Measurements from ENCODE around the gene LTBP1. TPM values are rescaled to one million over a fixed set of nuclear protein-coding genes. Genes with fewer than 3 reads are reported as not detected.

LTBP1 gene
- total and polyA plus RNA-seq, 4 donors = 5.8 to 57.6 (median 10.2) TPM

DNA sequence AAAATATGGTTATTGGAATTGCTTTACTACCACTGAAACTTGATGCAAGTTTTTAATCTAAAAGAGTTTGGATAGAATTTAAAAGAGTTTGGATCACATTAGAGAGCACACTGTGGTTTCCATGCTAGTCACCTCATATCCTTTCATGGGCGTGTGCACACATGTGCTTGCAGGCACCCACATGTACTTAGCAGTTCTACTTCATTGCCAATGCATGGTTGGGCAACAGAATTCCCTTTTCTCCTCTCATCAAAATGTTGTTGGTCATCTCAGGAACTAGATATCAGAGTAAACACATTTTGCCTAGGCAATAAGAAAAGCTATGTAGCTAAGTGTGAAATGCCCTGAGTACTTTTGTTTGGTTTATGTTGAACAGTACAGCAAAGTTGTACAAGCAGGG is 275.6 kb downstream of the LTBP1 start:
- no peak overlapping the region for H3K9ac ChIP-seq (ENCODE audit: low read depth in 1 of 2, low read length in 2 of 2)
- 97% methylated on average over 1 of the region's 1 CpG for WGBS
- H3K36me3 ChIP-seq (ENCODE audit: control insufficient read depth in 4 of 4, insufficient read depth in 3 of 4, low read depth in 1 of 4, low read length in 3 of 4) = peaks cover 0 to 7% (median 0%) of the 10 kb centered on the region in 4 donors
- peaks cover 0 to 3% (median 0%) of the 10 kb centered on the region in 4 donors for H3K4me1 ChIP-seq (ENCODE audit: control insufficient read depth in 4 of 4, insufficient read depth in 4 of 4, low read length in 3 of 4)
- H3K27me3 ChIP-seq (ENCODE audit: control insufficient read depth in 4 of 4, insufficient read depth in 4 of 4, low read length in 3 of 4) = no peaks in the 10 kb centered on the region
- no peaks in the 10 kb centered on the region for H3K9me3 ChIP-seq (ENCODE audit: control insufficient read depth in 4 of 4, low read length in 3 of 4)
- DNase-seq (ENCODE audit: low spot score) = no peak
- H3K27ac ChIP-seq (ENCODE audit: low read depth in 1 of 2, low read length in 2 of 2) = no peak overlapping the region
- TF ChIP-seq SP1 (IDR thresholded peaks at IDR 0.05) (no peak), YY1 (IDR thresholded peaks at IDR 0.05) (no peak)
- TF ChIP-seq, protein P1, sequence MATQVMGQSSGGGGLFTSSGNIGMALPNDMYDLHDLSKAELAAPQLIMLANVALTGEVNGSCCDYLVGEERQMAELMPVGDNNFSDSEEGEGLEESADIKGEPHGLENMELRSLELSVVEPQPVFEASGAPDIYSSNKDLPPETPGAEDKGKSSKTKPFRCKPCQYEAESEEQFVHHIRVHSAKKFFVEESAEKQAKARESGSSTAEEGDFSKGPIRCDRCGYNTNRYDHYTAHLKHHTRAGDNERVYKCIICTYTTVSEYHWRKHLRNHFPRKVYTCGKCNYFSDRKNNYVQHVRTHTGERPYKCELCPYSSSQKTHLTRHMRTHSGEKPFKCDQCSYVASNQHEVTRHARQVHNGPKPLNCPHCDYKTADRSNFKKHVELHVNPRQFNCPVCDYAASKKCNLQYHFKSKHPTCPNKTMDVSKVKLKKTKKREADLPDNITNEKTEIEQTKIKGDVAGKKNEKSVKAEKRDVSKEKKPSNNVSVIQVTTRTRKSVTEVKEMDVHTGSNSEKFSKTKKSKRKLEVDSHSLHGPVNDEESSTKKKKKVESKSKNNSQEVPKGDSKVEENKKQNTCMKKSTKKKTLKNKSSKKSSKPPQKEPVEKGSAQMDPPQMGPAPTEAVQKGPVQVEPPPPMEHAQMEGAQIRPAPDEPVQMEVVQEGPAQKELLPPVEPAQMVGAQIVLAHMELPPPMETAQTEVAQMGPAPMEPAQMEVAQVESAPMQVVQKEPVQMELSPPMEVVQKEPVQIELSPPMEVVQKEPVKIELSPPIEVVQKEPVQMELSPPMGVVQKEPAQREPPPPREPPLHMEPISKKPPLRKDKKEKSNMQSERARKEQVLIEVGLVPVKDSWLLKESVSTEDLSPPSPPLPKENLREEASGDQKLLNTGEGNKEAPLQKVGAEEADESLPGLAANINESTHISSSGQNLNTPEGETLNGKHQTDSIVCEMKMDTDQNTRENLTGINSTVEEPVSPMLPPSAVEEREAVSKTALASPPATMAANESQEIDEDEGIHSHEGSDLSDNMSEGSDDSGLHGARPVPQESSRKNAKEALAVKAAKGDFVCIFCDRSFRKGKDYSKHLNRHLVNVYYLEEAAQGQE (IDR thresholded peaks at IDR 0.05) = no peak
- no peak overlapping the region for H3K4me3 ChIP-seq (ENCODE audit: low read depth in 1 of 3, low read length in 3 of 3)

DNA sequence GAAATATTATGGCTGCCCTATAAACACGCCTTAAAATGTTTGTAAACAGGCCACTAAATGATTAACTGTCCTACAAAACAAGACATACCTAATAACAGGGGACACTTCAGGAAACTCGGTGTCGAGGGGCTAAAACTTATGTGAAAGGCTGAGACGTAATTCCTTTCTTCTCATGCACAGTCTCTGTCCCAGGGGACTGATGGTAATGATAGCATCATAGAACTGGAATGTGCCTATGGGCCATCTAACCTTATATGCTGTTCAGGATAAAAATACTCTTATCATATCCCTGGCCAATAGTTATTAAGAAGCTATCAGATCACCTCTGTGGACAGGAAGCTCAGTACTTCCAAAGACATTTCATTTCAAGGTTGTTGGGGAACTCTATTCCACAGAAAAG is 277.1 kb downstream of the LTBP1 start:
- H3K4me1 ChIP-seq (ENCODE audit: control insufficient read depth in 4 of 4, insufficient read depth in 4 of 4, low read length in 3 of 4) = peaks cover 0 to 2% (median 0%) of the 10 kb centered on the region in 4 donors
- no peak for TF ChIP-seq HNF4A (conservative IDR thresholded peaks at IDR 0.05)
- TF ChIP-seq YY1 (IDR thresholded peaks at IDR 0.05) = no peak
- TF ChIP-seq, protein P1 (IDR thresholded peaks at IDR 0.05) = no peak
- TF ChIP-seq RXRA (IDR thresholded peaks at IDR 0.05) = no peak
- WGBS = 95% methylated on average over 4 of the region's 4 CpGs
- H3K36me3 ChIP-seq (ENCODE audit: control insufficient read depth in 4 of 4, insufficient read depth in 3 of 4, low read depth in 1 of 4, low read length in 3 of 4) = peaks cover 0 to 7% (median 0%) of the 10 kb centered on the region in 4 donors
- H3K27me3 ChIP-seq (ENCODE audit: control insufficient read depth in 4 of 4, insufficient read depth in 4 of 4, low read length in 3 of 4) = no peaks in the 10 kb centered on the region
- no peak overlapping the region for H3K4me3 ChIP-seq (ENCODE audit: low read depth in 1 of 3, low read length in 3 of 3)
- H3K9me3 ChIP-seq (ENCODE audit: control insufficient read depth in 4 of 4, low read length in 3 of 4) = no peaks in the 10 kb centered on the region
- no peak overlapping the region for H3K27ac ChIP-seq (ENCODE audit: low read depth in 1 of 2, low read length in 2 of 2)
- no peak overlapping the region for H3K9ac ChIP-seq (ENCODE audit: low read depth in 1 of 2, low read length in 2 of 2)
- DNase-seq (ENCODE audit: low spot score) = no peak

DNA sequence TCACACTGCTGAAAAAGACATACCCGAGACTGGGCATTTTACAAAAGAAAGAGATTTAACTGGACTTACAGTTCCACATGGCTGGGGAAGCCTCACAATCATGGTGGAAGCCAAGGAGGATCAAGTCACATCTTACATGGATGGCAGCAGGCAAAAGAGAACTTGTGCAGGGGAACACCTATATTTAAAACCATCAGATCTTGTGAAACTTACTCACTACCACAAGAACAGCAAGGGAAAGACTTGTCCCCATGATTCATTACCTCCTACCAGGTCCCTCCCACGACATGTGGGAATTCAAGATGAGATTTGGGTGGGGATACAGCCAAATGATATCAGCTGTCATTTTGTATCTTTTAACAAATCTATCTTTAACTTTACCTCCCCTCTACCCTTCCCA is 278.6 kb downstream of the LTBP1 start:
- H3K9me3 ChIP-seq (ENCODE audit: control insufficient read depth in 4 of 4, low read length in 3 of 4) = no peaks in the 10 kb centered on the region
- no peak overlapping the region for H3K9ac ChIP-seq (ENCODE audit: low read depth in 1 of 2, low read length in 2 of 2)
- no peak overlapping the region for H3K4me3 ChIP-seq (ENCODE audit: low read depth in 1 of 3, low read length in 3 of 3)
- no peak overlapping the region for H3K27ac ChIP-seq (ENCODE audit: low read depth in 1 of 2, low read length in 2 of 2)
- H3K36me3 ChIP-seq (ENCODE audit: control insufficient read depth in 4 of 4, insufficient read depth in 3 of 4, low read depth in 1 of 4, low read length in 3 of 4) = peaks cover 0 to 7% (median 0%) of the 10 kb centered on the region in 4 donors
- no peaks in the 10 kb centered on the region for H3K27me3 ChIP-seq (ENCODE audit: control insufficient read depth in 4 of 4, insufficient read depth in 4 of 4, low read length in 3 of 4)
- DNase-seq (ENCODE audit: low spot score) = no peak
- 95% methylated on average over 2 of the region's 2 CpGs for WGBS
- peaks cover 0 to 2% (median 0%) of the 10 kb centered on the region in 4 donors for H3K4me1 ChIP-seq (ENCODE audit: control insufficient read depth in 4 of 4, insufficient read depth in 4 of 4, low read length in 3 of 4)
- TF ChIP-seq GABPA (IDR thresholded peaks at IDR 0.05 in 1 of 2, conservative IDR thresholded peaks at IDR 0.05 in 1 of 2) = no peak
- TF ChIP-seq, protein P2, sequence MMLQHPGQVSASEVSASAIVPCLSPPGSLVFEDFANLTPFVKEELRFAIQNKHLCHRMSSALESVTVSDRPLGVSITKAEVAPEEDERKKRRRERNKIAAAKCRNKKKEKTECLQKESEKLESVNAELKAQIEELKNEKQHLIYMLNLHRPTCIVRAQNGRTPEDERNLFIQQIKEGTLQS (IDR thresholded peaks at IDR 0.05) = no peak
- no peak for TF ChIP-seq RAD21 (IDR thresholded peaks at IDR 0.05)
- TF ChIP-seq, protein P3, sequence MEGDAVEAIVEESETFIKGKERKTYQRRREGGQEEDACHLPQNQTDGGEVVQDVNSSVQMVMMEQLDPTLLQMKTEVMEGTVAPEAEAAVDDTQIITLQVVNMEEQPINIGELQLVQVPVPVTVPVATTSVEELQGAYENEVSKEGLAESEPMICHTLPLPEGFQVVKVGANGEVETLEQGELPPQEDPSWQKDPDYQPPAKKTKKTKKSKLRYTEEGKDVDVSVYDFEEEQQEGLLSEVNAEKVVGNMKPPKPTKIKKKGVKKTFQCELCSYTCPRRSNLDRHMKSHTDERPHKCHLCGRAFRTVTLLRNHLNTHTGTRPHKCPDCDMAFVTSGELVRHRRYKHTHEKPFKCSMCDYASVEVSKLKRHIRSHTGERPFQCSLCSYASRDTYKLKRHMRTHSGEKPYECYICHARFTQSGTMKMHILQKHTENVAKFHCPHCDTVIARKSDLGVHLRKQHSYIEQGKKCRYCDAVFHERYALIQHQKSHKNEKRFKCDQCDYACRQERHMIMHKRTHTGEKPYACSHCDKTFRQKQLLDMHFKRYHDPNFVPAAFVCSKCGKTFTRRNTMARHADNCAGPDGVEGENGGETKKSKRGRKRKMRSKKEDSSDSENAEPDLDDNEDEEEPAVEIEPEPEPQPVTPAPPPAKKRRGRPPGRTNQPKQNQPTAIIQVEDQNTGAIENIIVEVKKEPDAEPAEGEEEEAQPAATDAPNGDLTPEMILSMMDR (IDR thresholded peaks at IDR 0.05; ENCODE audit: low read depth, low read length, missing input control) = no peak
- no peak for TF ChIP-seq FOXA2 (IDR thresholded peaks at IDR 0.05)
- no peak for TF ChIP-seq FOXA1 (IDR thresholded peaks at IDR 0.05)
- no peak for TF ChIP-seq JUND (IDR thresholded peaks at IDR 0.05)
- TF ChIP-seq, protein P4, sequence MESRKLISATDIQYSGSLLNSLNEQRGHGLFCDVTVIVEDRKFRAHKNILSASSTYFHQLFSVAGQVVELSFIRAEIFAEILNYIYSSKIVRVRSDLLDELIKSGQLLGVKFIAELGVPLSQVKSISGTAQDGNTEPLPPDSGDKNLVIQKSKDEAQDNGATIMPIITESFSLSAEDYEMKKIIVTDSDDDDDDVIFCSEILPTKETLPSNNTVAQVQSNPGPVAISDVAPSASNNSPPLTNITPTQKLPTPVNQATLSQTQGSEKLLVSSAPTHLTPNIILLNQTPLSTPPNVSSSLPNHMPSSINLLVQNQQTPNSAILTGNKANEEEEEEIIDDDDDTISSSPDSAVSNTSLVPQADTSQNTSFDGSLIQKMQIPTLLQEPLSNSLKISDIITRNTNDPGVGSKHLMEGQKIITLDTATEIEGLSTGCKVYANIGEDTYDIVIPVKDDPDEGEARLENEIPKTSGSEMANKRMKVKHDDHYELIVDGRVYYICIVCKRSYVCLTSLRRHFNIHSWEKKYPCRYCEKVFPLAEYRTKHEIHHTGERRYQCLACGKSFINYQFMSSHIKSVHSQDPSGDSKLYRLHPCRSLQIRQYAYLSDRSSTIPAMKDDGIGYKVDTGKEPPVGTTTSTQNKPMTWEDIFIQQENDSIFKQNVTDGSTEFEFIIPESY (IDR thresholded peaks at IDR 0.05) = no peak

Measured in liver (tissue), 9 donors.